Thyroid gland (tissue), 4 donors: ENCODE measurements around the gene CARD11.

Source experiments
- POLR2A ChIP-seq, 2 donors: fragments of 450-650 bp; IDR thresholded peaks; one replicate each; pipeline ENCODE4 v1.6.1; 2017; ENCODE audit warnings: antibody characterized with exemption in 2 of 2, mild to moderate bottlenecking in 2 of 2, moderate library complexity in 1 of 2
- TF ChIP-seq, protein P1 (sequence below), 6 experiments: fragments of 200-600 bp in 3 of 6; fragments of 450-650 bp in 3 of 6; sonication (generic) in 3 of 6; IDR thresholded peaks; one replicate each; pipeline ENCODE4 v1.5.1; 2016 to 2019; ENCODE audit warnings: antibody characterized with exemption in 6 of 6, mild to moderate bottlenecking in 2 of 6, inconsistent platforms in 1 of 6, moderate library complexity in 1 of 6

DNA sequence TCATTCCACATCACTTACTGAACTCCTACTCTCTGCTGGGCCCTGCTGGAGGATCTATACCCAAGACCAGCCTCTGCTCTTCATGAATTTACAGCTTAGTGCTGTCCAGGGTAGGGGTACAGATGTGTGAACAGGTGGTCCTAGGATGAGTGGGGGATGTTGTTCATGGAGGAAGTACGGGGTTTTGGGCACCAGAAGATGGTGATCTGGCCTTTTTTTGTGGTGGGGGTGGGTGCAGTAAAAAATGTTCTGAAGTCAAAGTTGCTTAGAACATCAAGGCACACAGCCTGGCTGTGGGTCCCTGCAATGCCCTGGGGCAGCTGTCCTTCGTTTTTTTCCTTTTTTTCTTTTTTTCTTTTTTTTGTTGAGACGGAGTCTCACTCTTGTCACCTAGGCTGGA, 165.4 kb downstream of the CARD11 start:
- TF ChIP-seq, protein P1, sequence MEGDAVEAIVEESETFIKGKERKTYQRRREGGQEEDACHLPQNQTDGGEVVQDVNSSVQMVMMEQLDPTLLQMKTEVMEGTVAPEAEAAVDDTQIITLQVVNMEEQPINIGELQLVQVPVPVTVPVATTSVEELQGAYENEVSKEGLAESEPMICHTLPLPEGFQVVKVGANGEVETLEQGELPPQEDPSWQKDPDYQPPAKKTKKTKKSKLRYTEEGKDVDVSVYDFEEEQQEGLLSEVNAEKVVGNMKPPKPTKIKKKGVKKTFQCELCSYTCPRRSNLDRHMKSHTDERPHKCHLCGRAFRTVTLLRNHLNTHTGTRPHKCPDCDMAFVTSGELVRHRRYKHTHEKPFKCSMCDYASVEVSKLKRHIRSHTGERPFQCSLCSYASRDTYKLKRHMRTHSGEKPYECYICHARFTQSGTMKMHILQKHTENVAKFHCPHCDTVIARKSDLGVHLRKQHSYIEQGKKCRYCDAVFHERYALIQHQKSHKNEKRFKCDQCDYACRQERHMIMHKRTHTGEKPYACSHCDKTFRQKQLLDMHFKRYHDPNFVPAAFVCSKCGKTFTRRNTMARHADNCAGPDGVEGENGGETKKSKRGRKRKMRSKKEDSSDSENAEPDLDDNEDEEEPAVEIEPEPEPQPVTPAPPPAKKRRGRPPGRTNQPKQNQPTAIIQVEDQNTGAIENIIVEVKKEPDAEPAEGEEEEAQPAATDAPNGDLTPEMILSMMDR (IDR thresholded peaks at IDR 0.05) = no peak
- no peak for TF ChIP-seq POLR2A (IDR thresholded peaks at IDR 0.05)
